Small intestine (tissue), 7 donors: ENCODE measurements around the gene ANKS6. TPM values are rescaled to one million over a fixed set of nuclear protein-coding genes. Genes with fewer than 3 reads are reported as not detected.

Experiments
- DNase-seq, 2 donors: peaks; one replicate each; pipeline versions ENCODE4 v3.0.0 to v3.0.0-alpha.2; 2013
- FAIRE-seq: peaks from 2 replicates; lab custom pipeline; 2012; peaks lifted over from hg19 to GRCh38; lab: Jason Lieb, UNC
- H3K27ac ChIP-seq, 3 donors: one replicate each; pipeline ENCODE4 v1.5.1; 2013; ENCODE audit warnings: low read length in 2 of 3, mild to moderate bottlenecking in 2 of 3, control low read depth in 1 of 3, inconsistent platforms in 1 of 3, low read depth in 1 of 3, moderate library complexity in 1 of 3
- H3K27me3 ChIP-seq, 3 donors: one replicate each; pipeline ENCODE4 v1.6.1; 2013; ENCODE audit warnings: low read length in 3 of 3, inconsistent platforms in 1 of 3; ENCODE audit not compliant: control insufficient read depth in 3 of 3, insufficient read depth in 3 of 3
- H3K36me3 ChIP-seq, 3 donors: one replicate each; pipeline ENCODE4 v1.6.1; 2013; ENCODE audit warnings: low read length in 3 of 3, inconsistent platforms in 1 of 3, low read depth in 1 of 3, mild to moderate bottlenecking in 1 of 3, moderate library complexity in 1 of 3; ENCODE audit not compliant: control insufficient read depth in 3 of 3, insufficient read depth in 2 of 3
- H3K4me1 ChIP-seq, 3 donors: one replicate each; pipeline ENCODE4 v1.6.1; 2013; ENCODE audit warnings: low read length in 2 of 3, inconsistent platforms in 1 of 3, low read depth in 1 of 3, mild to moderate bottlenecking in 1 of 3, moderate library complexity in 1 of 3; ENCODE audit not compliant: control insufficient read depth in 3 of 3, insufficient read depth in 2 of 3
- H3K4me3 ChIP-seq, 3 donors: one replicate each; pipeline ENCODE4 v1.5.1; 2013; ENCODE audit warnings: low read length in 3 of 3, control low read depth in 1 of 3, inconsistent platforms in 1 of 3, low read depth in 1 of 3, mild to moderate bottlenecking in 1 of 3, moderate library complexity in 1 of 3
- H3K9me3 ChIP-seq, 2 donors: one replicate each; pipeline ENCODE4 v1.6.1; 2013; ENCODE audit warnings: low read depth in 1 of 2, low read length in 1 of 2; ENCODE audit not compliant: control insufficient read depth in 2 of 2, insufficient read depth in 1 of 2
- WGBS, 3 donors: extraction: QIAGEN DNeasy Blood & Tissue Kit; methylation state at CpG; one replicate each; pipeline ENCODE4 v1.1.7; 2013; 5-methylcytosine and 5-hydroxymethylcytosine counted together
- polyA plus RNA-seq, 4 donors: library from polyadenylated mRNA; stranded (reverse) in 3 of 4; unstranded in 1 of 4; fragments of 200-250 nt in 3 of 4; fragments of 120-200 nt in 1 of 4; gene quantifications; one replicate each; pipeline versions ENCODE4 v1.2.1 to v1.2.3, GENCODE V29; 2013
- donor health status: healthy with polysubstance abuse.
- donor health status: control.
- donor health status: control.
- donor health status: Bipolar disorder and iron deficiency.
- donor health status: healthy.

ANKS6 gene
- polyA plus RNA-seq, 4 donors: 17.3 to 33.3 (median 19.3) TPM

DNA sequence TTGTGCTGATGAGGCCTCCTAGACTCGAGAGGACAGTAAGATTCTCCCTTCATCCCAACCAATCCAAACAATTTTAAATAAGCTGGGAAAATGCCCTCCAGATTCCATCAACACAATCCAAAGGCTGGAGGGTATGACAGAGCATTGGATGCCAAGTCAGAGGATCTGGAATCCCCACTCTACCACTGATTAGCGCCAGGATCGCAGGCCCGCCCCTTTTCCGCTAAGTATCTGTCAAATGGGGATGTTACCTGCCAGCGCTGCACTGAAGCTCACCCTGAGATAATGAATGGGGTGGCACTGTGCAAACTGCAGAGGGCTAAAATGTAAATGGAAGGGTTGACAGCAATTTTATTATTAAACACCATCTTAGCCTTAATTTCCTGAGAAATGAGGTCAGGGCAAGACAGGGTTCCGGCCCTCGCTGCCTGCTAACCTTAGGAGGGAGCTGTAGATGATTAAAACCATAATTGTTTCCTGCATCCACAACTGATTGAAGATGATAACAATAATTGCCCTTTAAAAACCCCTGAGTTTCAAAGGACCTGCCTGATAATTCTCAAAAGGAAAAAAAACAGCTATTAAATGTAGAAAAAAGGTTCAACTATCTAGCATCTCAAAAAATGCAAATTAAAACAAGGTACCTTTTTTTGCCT is 56.0 kb downstream of the ANKS6 start:
- DNase-seq (no peak), FAIRE-seq (no peak)
- no peaks in the 10 kb centered on the region for H3K4me1 ChIP-seq
- H3K27me3 ChIP-seq: no peaks in the 10 kb centered on the region
- WGBS, 3 donors: 90 to 93% (median 92%) methylated on average over 8 of the region's 8 CpGs
- peaks cover 0 to 5% of the 10 kb centered on the region in 2 donors for H3K9me3 ChIP-seq
- peaks cover 0 to 50% (median 4%) of the 10 kb centered on the region in 3 donors for H3K36me3 ChIP-seq
- H3K4me3 ChIP-seq: no peak overlapping the region
- H3K27ac ChIP-seq: no peak overlapping the region

DNA sequence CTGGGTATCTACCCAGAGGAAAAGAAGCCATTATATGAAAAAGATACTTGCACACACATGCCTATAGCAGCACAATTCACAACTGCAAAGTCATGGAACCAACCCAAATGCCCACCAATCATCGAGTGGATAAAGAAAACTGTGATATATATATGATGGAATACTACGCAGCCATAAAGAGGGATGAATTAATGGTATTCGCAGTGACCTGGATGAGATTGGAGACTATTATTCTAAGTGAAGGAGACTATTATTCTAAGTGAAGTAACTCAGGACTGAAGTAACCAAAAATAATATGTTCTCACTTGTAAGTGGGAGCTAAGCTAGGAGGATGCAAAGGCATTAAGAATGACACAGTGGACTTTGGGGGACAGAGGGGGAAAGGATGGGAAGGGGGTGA is 57.6 kb downstream of the ANKS6 start:
- H3K9me3 ChIP-seq: peaks cover 0 to 5% of the 10 kb centered on the region in 2 donors
- H3K27me3 ChIP-seq: no peaks in the 10 kb centered on the region
- H3K4me3 ChIP-seq: no peak overlapping the region
- H3K36me3 ChIP-seq: peaks cover 0 to 50% (median 0%) of the 10 kb centered on the region in 3 donors
- no peaks in the 10 kb centered on the region for H3K4me1 ChIP-seq
- no peak for DNase-seq
- FAIRE-seq: no peak
- 95 to 97% (median 96%) methylated on average over 3 of the region's 3 CpGs for WGBS, 3 donors
- no peak overlapping the region for H3K27ac ChIP-seq

- H3K4me3 ChIP-seq: no peak overlapping the region
- WGBS, 3 donors: 67 to 83% (median 83%) methylated on average over 12 of the region's 12 CpGs
Measured at GRCh38 chr9:98736226-98736625, 60.1 kb downstream of the ANKS6 start.

DNA sequence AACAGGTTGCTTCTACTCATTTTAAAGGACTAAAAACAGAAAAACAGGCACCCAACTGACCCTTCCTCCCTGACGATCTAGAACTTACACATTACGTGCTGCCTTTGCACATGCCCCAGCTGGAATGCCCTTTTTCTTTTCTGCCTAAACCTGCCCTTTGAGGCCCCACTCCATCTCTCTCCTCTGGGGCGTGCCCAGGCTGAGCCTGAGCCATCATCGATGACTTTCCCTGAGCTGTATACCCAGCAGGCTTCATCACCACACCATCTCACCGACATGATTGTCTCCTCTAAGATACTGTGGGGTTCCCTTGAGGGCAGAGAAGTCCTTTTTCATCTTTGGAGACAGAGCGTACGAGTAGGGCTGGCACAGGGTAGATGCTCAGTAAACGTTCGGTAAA is 63.6 kb downstream of the ANKS6 start:
- no peaks in the 10 kb centered on the region for H3K4me1 ChIP-seq
- no peak for FAIRE-seq
- no peaks in the 10 kb centered on the region for H3K27me3 ChIP-seq
- H3K27ac ChIP-seq: no peak overlapping the region
- WGBS, 3 donors: 85 to 88% (median 88%) methylated on average over 9 of the region's 9 CpGs
- no peaks in the 10 kb centered on the region for H3K9me3 ChIP-seq
- peaks cover 0 to 45% (median 0%) of the 10 kb centered on the region in 3 donors for H3K36me3 ChIP-seq
- DNase-seq: no peak
- H3K4me3 ChIP-seq: no peak overlapping the region

More at GRCh38 chr9:98736226-98736625, 60.1 kb downstream of the ANKS6 start:
- H3K27me3 ChIP-seq: no peaks in the 10 kb centered on the region
- no peak overlapping the region for H3K27ac ChIP-seq
- H3K9me3 ChIP-seq: peaks cover 0 to 5% of the 10 kb centered on the region in 2 donors
- peaks cover 0 to 55% (median 0%) of the 10 kb centered on the region in 3 donors for H3K36me3 ChIP-seq
- H3K4me1 ChIP-seq: no peaks in the 10 kb centered on the region
- DNase-seq: no peak
- FAIRE-seq: no peak

DNA sequence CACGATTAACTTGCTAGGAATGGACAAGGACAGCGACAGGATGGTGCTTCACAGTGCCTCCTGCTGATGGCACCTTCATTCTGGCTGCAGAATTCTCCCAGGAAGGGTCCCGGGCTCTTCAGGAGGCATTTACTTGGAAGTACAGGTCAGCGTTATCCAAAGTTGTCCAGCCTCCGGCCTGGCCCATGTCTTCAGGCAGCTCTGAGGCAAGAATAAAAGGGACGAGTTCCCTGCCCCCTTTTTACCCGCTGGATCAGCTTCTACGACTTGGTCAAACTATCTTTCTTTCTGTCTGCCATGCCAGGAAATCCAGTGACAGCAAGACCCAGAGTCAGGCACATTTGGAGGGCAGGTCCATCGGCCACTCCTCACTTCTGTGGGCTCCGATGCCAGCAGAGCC is 64.3 kb downstream of the ANKS6 start:
- WGBS, 3 donors: 82 to 87% (median 85%) methylated on average over 10 of the region's 10 CpGs
- H3K27me3 ChIP-seq: no peaks in the 10 kb centered on the region
- no peak for DNase-seq
- H3K4me1 ChIP-seq: no peaks in the 10 kb centered on the region
- no peaks in the 10 kb centered on the region for H3K9me3 ChIP-seq
- H3K36me3 ChIP-seq: peaks cover 0 to 45% (median 0%) of the 10 kb centered on the region in 3 donors
- no peak overlapping the region for H3K27ac ChIP-seq
- no peak for FAIRE-seq
- H3K4me3 ChIP-seq: no peak overlapping the region

DNA sequence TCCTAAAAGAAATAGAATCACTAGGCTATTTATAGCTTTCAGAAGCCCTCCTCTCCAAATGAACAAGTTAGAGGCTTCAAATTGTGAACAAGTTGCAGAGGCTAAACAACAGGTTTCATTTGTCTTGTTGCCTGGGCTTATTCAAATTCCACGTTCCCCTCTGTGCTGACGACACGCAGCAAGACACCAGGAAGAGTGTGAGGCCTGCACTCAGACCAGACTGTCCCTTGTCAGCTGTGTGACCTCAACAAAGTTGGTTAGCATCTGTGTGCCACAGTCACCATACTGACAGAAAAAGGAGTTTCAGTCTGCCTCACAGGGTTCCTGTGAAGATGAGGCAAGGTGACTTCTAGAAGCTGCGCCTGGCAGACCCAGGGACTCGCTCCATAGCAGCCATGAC is 65.5 kb downstream of the ANKS6 start:
- no peak for DNase-seq
- no peak overlapping the region for H3K4me3 ChIP-seq
- FAIRE-seq: no peak
- H3K4me1 ChIP-seq: no peaks in the 10 kb centered on the region
- 77 to 96% (median 92%) methylated on average over 5 of the region's 5 CpGs for WGBS, 3 donors
- peaks cover 0 to 35% (median 0%) of the 10 kb centered on the region in 3 donors for H3K36me3 ChIP-seq
- H3K27me3 ChIP-seq: no peaks in the 10 kb centered on the region
- no peaks in the 10 kb centered on the region for H3K9me3 ChIP-seq
- H3K27ac ChIP-seq: no peak overlapping the region

- FAIRE-seq (no peak), DNase-seq (no peak)
- Histone ChIP-seq H3K27ac (no peak overlapping the region), H3K36me3 (peaks cover 0 to 20% (median 0%) of the 10 kb centered on the region in 3 donors), H3K4me3 (no peak overlapping the region), H3K27me3 (peaks cover 0 to 2% (median 0%) of the 10 kb centered on the region in 3 donors), H3K9me3 (peaks cover 0 to 2% of the 10 kb centered on the region in 2 donors), H3K4me1 (no peaks in the 10 kb centered on the region)
- WGBS, 3 donors: 84 to 86% (median 85%) methylated on average over 11 of the region's 11 CpGs
Measured at GRCh38 chr9:98728500-98728899, 67.9 kb downstream of the ANKS6 start.

DNA sequence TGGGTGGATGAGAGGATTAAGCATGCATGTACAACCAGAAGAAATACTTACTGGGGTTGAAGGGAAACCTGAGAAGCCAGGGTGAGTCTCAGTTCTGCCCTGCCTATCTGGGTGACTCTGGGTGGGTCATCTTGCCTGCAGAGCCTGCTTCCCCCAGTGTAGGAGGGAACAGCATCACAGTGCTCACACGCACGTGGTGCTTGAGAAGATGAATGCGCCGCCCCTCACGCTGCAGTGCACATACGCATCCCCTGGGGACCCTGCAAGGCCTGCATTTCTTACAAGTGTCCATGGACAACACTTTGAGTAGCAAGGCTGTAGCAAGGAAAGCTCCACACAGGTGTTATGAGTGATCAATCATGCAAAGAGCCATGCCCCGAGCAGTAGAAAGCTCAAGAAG is 68.9 kb downstream of the ANKS6 start:
- Histone ChIP-seq H3K4me3 (no peak overlapping the region), H3K27me3 (peaks cover 0 to 5% (median 0%) of the 10 kb centered on the region in 3 donors), H3K36me3 (peaks cover 0 to 11% (median 0%) of the 10 kb centered on the region in 3 donors), H3K9me3 (peaks cover 0 to 4% of the 10 kb centered on the region in 2 donors), H3K4me1 (no peaks in the 10 kb centered on the region), H3K27ac (no peak overlapping the region)
- FAIRE-seq (no peak), DNase-seq (no peak)
- 64 to 68% (median 64%) methylated on average over 7 of the region's 7 CpGs for WGBS, 3 donors
